Fibroblast of lung (primary cell): ENCODE measurements around the gene ADCY2.

ENCODE experiments used
- CTCF ChIP-seq, 2 donors: IDR thresholded peaks in 1 of 2; conservative IDR thresholded peaks in 1 of 2; 1 replicate in 1 of 2; 2 replicates in 1 of 2; pipeline ENCODE4 v1.5.1; 2011 to 2012; ENCODE audit warnings: low read length in 2 of 2, control low read depth in 1 of 2, inconsistent platforms in 1 of 2, low read depth in 1 of 2, mild to moderate bottlenecking in 1 of 2
- EZH2 ChIP-seq: IDR thresholded peaks from 2 replicates; pipeline ENCODE4 v1.5.1; 2012; ENCODE audit warnings: low read length, control low read depth, mild to moderate bottlenecking; ENCODE audit errors: missing control alignments

- TF ChIP-seq CTCF (conservative IDR thresholded peaks at IDR 0.05 in 1 of 2, IDR thresholded peaks at IDR 0.05 in 1 of 2; ENCODE audit: low read depth in 1 of 2, low read length in 2 of 2) (no peak), EZH2 (no peak)
These were observed 459.7 kb downstream of the ADCY2 start for GRCh38 chr5:7855611-7856010.
